Measurements from ENCODE around the gene ZNF714. TPM values are rescaled to one million over a fixed set of nuclear protein-coding genes. Genes with fewer than 3 reads are reported as not detected.

ZNF714 gene
- total RNA-seq, 1 experiment from 2014 or later = 20.0 TPM

GRCh38 chr19:21166436-21166835, 84.4 kb downstream of the ZNF714 start:
- POLR2A ChIA-PET = no interaction called here

More at GRCh38 chr19:21166436-21166835, 84.4 kb downstream of the ZNF714 start:
- DNase-seq (ENCODE audit: low read depth, low spot score) (no peak), ATAC-seq (no peak)
- ChIA-PET RAD21 (ENCODE audit: low non-redundant PET in 1 of 2, low total read pairs in 2 of 2, uncharacterized antibody in 2 of 2, unreplicated experiment in 2 of 2) (no interaction called here), CTCF (no interaction called here)
- Histone ChIP-seq H3K4me1 (ENCODE audit: control insufficient read depth in 1 of 2, insufficient read depth in 2 of 2, low read length in 2 of 2) (no peaks in the 10 kb centered on the region), H3K9ac (ENCODE audit: low read length) (no peak overlapping the region), H3K9me3 (ENCODE audit: control insufficient read depth in 1 of 2, insufficient read depth in 1 of 2, low read depth in 1 of 2, low read length in 2 of 2) (no peaks in the 10 kb centered on the region), H4K20me1 (ENCODE audit: insufficient read depth) (no peaks in the 10 kb centered on the region), H3K9me2 (ENCODE audit: insufficient read depth) (no peaks in the 10 kb centered on the region), H3K36me3 (ENCODE audit: control insufficient read depth in 1 of 2, insufficient read depth in 2 of 2, low read length in 2 of 2) (peaks cover 6 to 13% of the 10 kb centered on the region in 2 experiments; a peak in 3 of 4 replicates), H3K79me2 (ENCODE audit: insufficient read depth, low read length) (peaks cover 33% of the 10 kb centered on the region), H3K4me3 (replicated peaks in 1 of 2; ENCODE audit: low read depth in 1 of 2, low read length in 2 of 2) (no peak overlapping the region), H2AFZ (ENCODE audit: low read depth, low read length, poor library complexity, severe bottlenecking) (no peak overlapping the region), H3K4me2 (ENCODE audit: low read length) (no peak overlapping the region), H3K27ac (ENCODE audit: low read depth, low read length) (no peak overlapping the region), H3K27me3 (ENCODE audit: insufficient read depth, low read length) (no peaks in the 10 kb centered on the region)
- intact Hi-C loops (cut with micrococcal nuclease) = no loop called here
- no TSS peak for BruUV-seq (replicated peaks)
- no peak for TF ChIP-seq EGR1 (IDR thresholded peaks at IDR 0.05; ENCODE audit: low read depth)
- TF ChIP-seq, protein P1, sequence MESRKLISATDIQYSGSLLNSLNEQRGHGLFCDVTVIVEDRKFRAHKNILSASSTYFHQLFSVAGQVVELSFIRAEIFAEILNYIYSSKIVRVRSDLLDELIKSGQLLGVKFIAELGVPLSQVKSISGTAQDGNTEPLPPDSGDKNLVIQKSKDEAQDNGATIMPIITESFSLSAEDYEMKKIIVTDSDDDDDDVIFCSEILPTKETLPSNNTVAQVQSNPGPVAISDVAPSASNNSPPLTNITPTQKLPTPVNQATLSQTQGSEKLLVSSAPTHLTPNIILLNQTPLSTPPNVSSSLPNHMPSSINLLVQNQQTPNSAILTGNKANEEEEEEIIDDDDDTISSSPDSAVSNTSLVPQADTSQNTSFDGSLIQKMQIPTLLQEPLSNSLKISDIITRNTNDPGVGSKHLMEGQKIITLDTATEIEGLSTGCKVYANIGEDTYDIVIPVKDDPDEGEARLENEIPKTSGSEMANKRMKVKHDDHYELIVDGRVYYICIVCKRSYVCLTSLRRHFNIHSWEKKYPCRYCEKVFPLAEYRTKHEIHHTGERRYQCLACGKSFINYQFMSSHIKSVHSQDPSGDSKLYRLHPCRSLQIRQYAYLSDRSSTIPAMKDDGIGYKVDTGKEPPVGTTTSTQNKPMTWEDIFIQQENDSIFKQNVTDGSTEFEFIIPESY (IDR thresholded peaks at IDR 0.05; ENCODE audit: extremely low read depth, insufficient replicate concordance, low read length) = no peak
- no peak for TF ChIP-seq REST (IDR thresholded peaks at IDR 0.05; ENCODE audit: low read depth)
- TF ChIP-seq CTCF (IDR thresholded peaks at IDR 0.05 in 2 of 3, conservative IDR thresholded peaks at IDR 0.05 in 1 of 3; ENCODE audit: borderline replicate concordance in 1 of 3, insufficient read depth in 1 of 3, low read depth in 2 of 3, low read length in 2 of 3) = no peak
- TF ChIP-seq TCF7L2 (IDR thresholded peaks at IDR 0.05; ENCODE audit: borderline replicate concordance, extremely low read depth, insufficient read depth, insufficient read length) = no peak
- TF ChIP-seq YY1 (IDR thresholded peaks at IDR 0.05; ENCODE audit: extremely low read depth, insufficient replicate concordance, low read depth, low read length) = no peak
- TF ChIP-seq POLR2AphosphoS5 (IDR thresholded peaks at IDR 0.05; ENCODE audit: low read depth, low read length) = no peak
- TF ChIP-seq FOSL1 (IDR thresholded peaks at IDR 0.05; ENCODE audit: low read depth) = no peak
- TF ChIP-seq SIN3A (IDR thresholded peaks at IDR 0.05; ENCODE audit: low read depth) = no peak
- no peak for TF ChIP-seq RAD21 (IDR thresholded peaks at IDR 0.05; ENCODE audit: low read depth)
- no peak for TF ChIP-seq POLR2A (IDR thresholded peaks at IDR 0.05; ENCODE audit: borderline replicate concordance, extremely low read depth, insufficient read depth, insufficient read length)

All from HCT116 (cell line).